ENCODE results near the gene SLC25A48.
"Not testable (repeated sequence)": the region's sequence is repeated elsewhere in the genome, so short reads cannot be mapped to it uniquely, and the experiment has no call there.

SLC25A48 gene

DNA sequence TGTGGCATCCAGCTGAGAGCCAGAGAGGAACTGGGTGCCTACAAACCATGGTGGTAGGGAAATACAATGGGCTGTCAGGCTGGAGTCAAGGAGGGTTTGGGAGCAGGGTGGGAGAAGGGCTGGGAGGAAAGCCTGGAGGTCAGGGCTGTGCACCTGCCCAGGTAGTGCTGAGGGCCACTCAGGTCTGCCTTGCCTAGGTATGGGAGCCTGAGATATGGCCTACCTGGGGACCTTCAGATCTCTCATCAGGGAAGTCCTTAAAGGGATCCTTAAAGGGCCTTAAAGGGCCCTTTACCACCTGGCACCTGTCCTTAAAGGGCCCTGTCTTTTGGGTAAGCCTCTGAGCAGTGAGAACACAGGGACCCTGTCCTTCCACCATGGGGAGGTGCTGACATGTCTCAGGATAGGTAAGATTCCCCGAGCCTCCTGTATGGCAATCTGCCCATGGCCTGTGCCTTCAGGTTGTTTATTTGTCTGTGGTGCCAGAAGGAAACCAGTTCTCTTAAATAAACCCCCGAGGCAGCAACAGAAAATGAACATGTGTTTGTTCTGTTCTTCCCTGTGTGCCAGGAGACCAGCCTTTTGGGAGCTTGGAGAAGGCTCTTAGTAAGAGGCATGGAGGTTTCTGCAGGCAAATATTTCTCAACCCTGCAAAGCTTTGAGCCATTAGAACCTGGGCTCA is 23.3 kb downstream of the SLC25A48 start:
- H3K4me3 ChIP-seq (ENCODE audit: low read length) = no peak overlapping the region
- TF ChIP-seq ZNF274 (IDR thresholded peaks at IDR 0.05; ENCODE audit: low read depth, low read length) = no peak

DNA sequence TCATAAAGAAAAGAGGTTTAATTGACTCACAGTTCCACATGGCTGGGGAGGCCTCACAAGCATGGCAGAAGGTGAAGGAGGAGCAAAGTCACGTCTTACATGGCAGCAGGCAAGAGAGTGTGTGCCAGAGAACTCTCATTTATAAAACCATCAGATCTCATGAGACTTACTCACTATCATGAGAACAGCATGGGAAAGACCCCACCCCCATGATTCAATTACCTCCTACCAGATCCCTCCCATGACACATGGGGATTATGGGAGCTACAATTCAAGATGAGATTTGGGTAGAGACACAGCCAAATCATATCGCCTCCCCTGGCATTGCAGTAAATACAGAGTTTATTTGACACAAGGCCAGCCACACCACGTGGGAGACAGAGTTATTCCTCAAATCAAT is 24.7 kb downstream of the SLC25A48 start:
- not testable (repeated sequence) for H3K4me3 ChIP-seq (ENCODE audit: low read length)

DNA sequence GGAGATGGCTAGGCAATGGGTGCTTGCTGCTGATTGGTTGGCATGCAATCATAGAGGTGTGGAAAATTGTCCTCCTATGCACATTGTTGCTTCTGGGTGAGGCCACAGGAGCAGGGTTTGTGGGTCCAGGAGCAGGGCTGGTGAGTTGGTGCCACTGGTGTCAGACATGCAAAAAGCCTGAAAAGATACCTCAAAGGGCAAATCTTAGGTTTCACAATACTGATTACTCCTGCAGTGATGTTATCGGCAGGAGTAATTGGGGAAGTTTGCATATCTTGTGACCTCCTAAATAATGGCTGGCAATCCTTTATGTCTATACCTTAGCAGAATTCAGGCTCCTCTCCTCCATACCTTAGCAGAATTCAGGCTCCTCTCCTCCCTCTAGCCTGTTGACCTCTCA is 25.2 kb downstream of the SLC25A48 start:
- no peak for TF ChIP-seq ZNF274 (IDR thresholded peaks at IDR 0.05; ENCODE audit: low read depth, low read length)

DNA sequence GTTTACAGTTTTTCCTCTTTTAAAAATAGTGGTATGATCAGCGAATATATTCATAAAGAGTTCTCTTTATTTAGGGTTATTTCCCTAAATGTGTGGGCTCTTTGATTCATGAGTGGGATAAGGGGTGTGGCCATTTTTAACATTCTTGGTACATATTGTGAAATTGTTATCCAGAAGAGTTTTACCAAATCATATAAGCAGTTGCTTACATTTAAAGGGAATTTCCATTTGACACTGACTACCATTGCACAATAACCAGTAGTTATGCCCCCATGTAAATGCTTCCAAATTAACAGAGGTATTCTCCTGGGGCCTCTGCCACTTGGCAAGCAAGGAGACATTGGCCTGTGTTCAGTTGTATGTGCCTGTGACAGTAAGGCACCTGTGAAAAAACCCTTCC is 27.2 kb downstream of the SLC25A48 start:
- TF ChIP-seq ZNF274 (IDR thresholded peaks at IDR 0.05; ENCODE audit: low read depth, low read length) = no peak
- no peak overlapping the region for H3K4me3 ChIP-seq (ENCODE audit: low read length)

More for the DNA sequence above, 25.2 kb downstream of the SLC25A48 start:
- H3K4me3 ChIP-seq (ENCODE audit: low read length) = no peak overlapping the region

DNA sequence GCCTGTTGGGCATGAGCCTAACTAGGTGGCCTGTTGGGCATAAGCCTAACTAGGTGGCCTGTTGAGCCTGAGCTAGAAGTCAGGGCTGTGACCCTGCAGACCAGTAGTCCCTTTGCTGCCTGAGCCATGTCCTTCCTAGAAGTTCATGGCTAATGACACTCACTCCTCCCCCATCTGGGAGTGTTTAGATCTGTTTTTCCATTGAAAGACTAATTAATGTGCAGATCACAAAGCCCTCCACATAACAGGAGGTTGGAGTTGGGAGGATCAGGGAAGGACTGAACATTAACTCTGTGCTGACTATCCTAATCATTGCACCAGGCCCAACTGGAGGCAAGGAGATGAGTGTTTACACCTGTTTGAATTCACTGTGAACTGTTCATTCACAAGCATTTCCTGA is 27.6 kb downstream of the SLC25A48 start:
- H3K4me3 ChIP-seq (ENCODE audit: low read length) = no peak overlapping the region
- no peak for TF ChIP-seq ZNF274 (IDR thresholded peaks at IDR 0.05; ENCODE audit: low read depth, low read length)

DNA sequence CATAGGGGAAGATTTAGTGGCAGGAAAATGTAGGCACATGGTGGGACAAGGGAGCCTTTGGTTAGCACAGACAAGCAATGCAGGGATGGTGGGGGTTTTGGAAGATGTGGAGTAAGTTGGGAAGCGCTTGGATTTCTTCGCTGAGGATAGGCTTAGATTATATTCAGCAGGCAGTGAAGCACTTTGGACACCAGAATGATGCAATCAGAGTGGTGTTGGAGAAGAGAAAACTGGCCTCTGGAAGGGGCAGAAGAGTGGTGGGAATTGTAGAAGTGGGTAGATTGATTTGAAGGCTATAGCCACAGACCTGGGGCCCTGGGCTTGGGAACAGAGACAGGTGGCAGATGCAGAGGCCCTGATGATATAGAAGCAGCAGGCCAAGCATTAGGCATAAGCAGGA is 28.3 kb downstream of the SLC25A48 start:
- H3K4me3 ChIP-seq (ENCODE audit: low read length) = no peak overlapping the region
- no peak for TF ChIP-seq ZNF274 (IDR thresholded peaks at IDR 0.05; ENCODE audit: low read depth, low read length)

DNA sequence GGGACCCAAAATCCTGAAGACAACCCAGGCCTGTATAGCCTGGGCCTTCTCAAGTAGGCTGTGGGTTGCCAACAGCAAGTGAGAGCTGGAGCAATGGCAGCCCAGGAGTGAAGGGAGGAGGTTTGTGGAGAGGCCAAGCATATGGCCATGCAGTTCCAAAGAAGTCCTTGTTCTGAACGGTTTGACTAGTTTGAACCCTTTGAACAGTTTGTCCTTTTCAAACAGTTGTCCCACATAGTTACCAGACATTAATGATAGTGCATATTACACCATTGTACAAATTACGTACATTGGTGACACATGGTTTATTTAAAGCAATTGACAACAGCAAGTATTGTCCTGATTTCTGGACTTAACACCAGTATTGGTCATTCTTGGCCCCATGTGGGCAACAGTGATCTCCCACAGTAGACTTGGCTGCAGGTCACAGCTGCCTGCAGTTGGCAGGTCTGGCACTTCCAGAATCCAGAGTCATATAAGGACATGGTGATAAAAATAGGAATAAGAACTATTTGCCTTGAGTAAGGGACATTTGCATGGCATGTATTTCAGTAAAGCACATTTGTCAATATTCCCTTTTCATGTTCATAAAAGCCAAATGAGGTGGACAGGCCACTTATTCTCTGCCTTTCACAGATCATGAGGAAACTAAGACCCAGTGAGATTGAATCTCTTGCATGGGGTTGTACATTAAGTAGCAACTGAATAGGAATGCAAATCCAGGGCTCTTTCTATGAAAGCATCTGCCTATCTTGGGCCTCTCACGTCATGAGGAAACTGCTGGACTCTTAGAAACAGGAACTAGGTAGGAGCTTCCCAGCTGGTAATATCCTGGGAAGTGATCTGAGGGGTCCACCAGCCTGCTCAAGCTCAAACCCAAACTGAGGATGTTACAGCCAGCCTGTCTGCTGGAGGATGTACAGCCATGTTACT is 30.3 kb downstream of the SLC25A48 start:
- H3K4me3 ChIP-seq (ENCODE audit: low read length) = no peak overlapping the region
- TF ChIP-seq ZNF274 (IDR thresholded peaks at IDR 0.05; ENCODE audit: low read depth, low read length) = no peak

DNA sequence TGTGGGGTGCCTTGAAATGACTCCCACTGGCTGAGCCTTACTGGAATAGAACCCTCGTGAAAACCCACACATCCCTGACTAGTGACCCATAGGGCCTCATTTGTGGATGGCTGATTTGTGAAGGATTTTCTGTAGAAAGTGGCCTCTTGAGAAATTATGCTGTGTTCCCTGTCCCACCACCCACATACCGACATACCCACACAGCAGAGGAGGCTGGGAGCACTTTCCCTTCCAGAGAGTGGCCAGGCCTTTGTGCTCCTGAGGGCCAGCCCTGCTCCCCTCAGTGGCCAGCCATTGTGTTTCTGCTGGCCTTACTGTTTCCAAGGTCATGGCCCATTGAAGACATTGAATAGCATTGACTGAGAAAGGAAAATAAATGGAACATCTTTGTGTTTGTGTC is 31.6 kb downstream of the SLC25A48 start:
- no peak for TF ChIP-seq ZNF274 (IDR thresholded peaks at IDR 0.05; ENCODE audit: low read depth, low read length)
- no peak overlapping the region for H3K4me3 ChIP-seq (ENCODE audit: low read length)

DNA sequence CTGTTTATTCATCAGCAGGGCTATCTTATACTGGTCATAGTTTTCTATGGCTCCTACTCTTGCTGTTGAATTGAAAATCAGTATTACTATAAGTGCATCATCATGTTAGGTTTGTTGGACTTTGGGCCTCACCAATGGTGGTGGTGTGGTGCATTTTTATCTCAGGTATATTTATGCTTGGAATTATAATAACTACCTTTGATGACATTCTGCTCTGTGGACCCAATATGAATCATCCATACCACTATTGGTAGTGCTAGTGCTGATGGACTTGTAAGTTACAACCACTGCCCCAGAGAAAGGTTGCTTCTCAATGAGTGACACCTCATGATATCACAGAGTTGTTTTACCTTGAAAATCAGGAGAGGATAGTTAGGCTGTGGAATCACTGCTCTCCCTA is 33.1 kb downstream of the SLC25A48 start:
- no peak for TF ChIP-seq ZNF274 (IDR thresholded peaks at IDR 0.05; ENCODE audit: low read depth, low read length)
- H3K4me3 ChIP-seq (ENCODE audit: low read length) = no peak overlapping the region

DNA sequence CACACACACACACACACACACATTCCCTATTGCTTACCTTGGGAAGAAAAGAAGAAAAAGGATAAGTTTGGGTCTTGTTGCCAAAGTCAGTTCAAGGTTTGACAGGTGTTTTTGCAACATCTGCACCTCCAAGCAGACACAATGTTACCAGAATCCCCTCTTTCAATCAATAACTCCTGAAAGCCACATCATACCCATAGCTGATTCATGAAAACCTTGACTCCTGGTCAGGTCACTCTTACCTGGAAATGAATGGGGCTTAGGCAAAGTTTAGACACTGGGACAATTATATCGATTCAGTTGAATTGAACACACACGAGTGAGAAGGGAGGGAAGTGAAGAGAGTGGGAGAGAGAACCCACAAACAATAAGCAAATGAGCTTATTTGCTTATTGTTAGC is 34.2 kb downstream of the SLC25A48 start:
- H3K4me3 ChIP-seq (ENCODE audit: low read length) = no peak overlapping the region
- TF ChIP-seq ZNF274 (IDR thresholded peaks at IDR 0.05; ENCODE audit: low read depth, low read length) = no peak

DNA sequence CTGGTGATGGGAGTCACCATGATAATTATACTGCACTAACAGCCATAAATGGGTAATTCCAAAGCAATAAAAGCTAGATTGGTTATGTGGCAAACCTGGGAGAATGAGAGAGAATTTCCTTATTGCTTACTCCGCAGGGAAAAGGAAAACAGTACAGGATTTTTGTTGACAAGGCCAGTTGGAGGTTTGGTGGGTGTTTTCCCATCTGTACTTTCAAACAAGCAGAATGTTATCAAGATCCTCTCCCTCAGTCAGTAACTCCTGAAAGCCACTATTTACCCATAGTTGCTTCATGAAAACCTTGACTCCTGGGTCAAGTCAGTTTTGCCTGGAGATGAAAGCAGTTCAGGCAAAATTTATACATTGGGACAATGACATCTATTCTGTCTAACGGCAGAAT is 34.8 kb downstream of the SLC25A48 start:
- no peak overlapping the region for H3K4me3 ChIP-seq (ENCODE audit: low read length)
- TF ChIP-seq ZNF274 (IDR thresholded peaks at IDR 0.05; ENCODE audit: low read depth, low read length) = no peak

DNA sequence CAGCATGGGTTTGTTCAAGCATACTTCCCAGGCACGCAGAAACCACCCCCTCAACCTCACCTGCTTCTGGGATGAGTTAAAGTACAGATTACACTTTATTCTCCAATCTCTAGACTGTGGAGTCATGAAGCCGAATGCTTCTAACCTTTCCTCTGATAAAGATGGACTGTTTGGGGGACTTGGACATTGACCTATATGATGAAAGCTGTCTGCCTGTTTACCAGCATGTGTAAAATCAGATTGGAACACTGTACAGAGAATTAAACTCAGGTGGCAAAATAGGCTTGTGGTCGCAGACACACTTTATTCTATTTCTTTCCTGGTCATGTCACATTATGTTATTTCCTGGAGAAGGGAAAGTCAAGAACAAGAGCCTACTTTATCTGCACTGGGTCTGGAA is 35.5 kb downstream of the SLC25A48 start:
- no peak for TF ChIP-seq ZNF274 (IDR thresholded peaks at IDR 0.05; ENCODE audit: low read depth, low read length)
- no peak overlapping the region for H3K4me3 ChIP-seq (ENCODE audit: low read length)

DNA sequence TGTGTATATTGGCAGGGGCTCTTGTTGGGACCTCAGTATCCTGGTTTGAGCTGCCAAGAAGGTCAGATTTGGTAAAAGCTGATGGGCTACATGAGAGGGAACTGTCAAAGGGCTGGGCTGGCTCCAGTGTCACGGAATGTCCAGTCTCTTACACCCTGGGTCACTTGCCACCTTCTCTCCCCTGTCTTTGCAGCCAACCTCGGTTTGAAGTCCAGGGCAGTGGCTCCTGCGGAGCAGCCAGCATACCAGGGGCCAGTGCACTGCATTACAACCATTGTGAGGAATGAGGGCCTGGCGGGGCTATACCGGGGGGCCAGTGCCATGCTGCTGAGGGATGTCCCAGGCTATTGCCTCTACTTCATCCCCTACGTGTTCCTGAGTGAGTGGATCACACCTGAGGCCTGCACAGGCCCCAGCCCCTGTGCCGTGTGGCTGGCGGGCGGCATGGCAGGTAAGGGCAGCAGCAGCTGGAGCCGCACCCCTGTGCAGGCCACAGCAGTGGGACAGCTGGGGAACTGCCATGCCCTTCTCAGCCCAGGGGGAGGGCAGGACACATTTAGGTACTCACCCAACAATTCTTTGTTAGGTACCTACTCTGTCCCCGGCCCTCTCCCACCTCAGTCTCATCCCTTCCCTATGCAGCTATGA is 36.9 kb downstream of the SLC25A48 start:
- TF ChIP-seq ZNF274 (IDR thresholded peaks at IDR 0.05; ENCODE audit: low read depth, low read length) = no peak
- H3K4me3 ChIP-seq (ENCODE audit: low read length) = no peak overlapping the region

DNA sequence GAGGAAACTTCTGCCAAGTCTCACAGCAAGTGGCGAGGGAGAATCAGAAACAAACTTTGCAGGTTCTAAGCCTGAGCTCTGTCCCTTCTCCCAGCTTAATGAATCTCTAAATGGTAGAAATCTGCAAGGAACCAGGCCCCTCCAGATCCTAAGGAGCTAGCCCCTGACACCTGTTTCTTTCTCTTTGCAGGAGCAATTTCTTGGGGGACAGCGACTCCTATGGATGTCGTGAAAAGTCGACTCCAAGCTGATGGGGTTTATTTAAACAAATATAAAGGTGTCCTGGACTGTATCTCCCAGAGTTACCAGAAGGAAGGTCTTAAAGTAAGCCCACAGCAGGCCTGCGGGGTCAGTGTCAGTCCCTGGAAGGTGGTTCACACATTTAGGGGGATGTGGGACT is 39.4 kb downstream of the SLC25A48 start:
- H3K4me3 ChIP-seq (ENCODE audit: low read length) = no peak overlapping the region
- no peak for TF ChIP-seq ZNF274 (IDR thresholded peaks at IDR 0.05; ENCODE audit: low read depth, low read length)

DNA sequence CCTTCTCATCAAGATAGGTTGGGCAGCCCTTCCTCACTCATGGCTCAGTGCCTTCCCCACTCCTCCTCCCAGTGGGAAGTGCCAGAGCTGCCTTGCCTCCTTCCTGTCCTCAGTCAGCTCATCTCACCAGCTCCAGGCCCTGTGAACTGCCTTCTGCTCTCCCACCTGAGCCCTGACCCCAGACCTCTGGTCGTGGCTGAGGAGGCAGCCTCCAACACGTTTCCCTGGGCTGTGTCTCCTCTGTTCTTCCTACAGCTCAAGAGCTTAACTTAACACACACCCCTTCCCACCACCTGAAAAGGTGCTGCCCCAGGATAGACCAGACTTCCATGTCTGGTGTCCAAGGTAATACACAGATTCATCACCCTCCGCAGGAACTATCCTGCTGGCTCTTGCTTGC is 40.0 kb downstream of the SLC25A48 start:
- no peak for TF ChIP-seq ZNF274 (IDR thresholded peaks at IDR 0.05; ENCODE audit: low read depth, low read length)
- H3K4me3 ChIP-seq (ENCODE audit: low read length) = no peak overlapping the region
